Stimulated activated naive B cell treated with anti-CD40 and anti-IgM and Interleukin-4, amounts not matched to agents 10 μg/mL and 1 μg/mL and 100 μg/mL, for 72 hours (primary cell): ENCODE data around the gene DUS3L.
"Not testable (repeated sequence)": the region's sequence is repeated elsewhere in the genome, so short reads cannot be mapped to it uniquely, and the experiment has no call there.

Experiments used
- ATAC-seq, 2 donors: fragments of 150-1000 bp; cut with Tn5 transposase; replicated peaks; 2 replicates each; pipeline ENCODE4 v1.10.0; 2021; ENCODE audit warnings: moderate library complexity in 1 of 2
- DNase-seq: peaks from one replicate; pipeline ENCODE4 v3.0.0; 2021
- H3K27ac Mint-ChIP-seq: one replicate; pipeline ENCODE4 v1.8.0; 2022; ENCODE audit warnings: mild to moderate bottlenecking, mixed read lengths
- H3K27me3 Mint-ChIP-seq, 2 donors: one replicate each; pipeline ENCODE4 v1.8.0; 2022; ENCODE audit warnings: mixed read lengths in 2 of 2
- H3K36me3 Mint-ChIP-seq, 2 donors: one replicate each; pipeline ENCODE4 v1.8.0; 2022; ENCODE audit warnings: mixed read lengths in 2 of 2, mild to moderate bottlenecking in 1 of 2
- H3K4me1 Mint-ChIP-seq, 2 donors: one replicate each; pipeline ENCODE4 v1.8.0; 2022; ENCODE audit warnings: mixed read lengths in 2 of 2, mild to moderate bottlenecking in 1 of 2
- H3K4me3 Mint-ChIP-seq, 2 donors: one replicate each; pipeline ENCODE4 v1.8.0; 2022; ENCODE audit warnings: mild to moderate bottlenecking in 2 of 2, mixed read lengths in 2 of 2, moderate library complexity in 1 of 2
- H3K9me3 Mint-ChIP-seq, 2 donors: one replicate each; pipeline ENCODE4 v1.8.0; 2022; ENCODE audit warnings: mixed read lengths in 2 of 2, mild to moderate bottlenecking in 1 of 2

The DUS3L gene

GRCh38 chr19:5748920-5749319 is 42.0 kb downstream of the DUS3L start:
- H3K9me3 Mint-ChIP-seq: not testable (repeated sequence)

GRCh38 chr19:5744999-5745398 is 46.0 kb downstream of the DUS3L start:
- not testable (repeated sequence) for ATAC-seq, H3K4me1 Mint-ChIP-seq, H3K36me3 Mint-ChIP-seq, H3K9me3 Mint-ChIP-seq, H3K27ac Mint-ChIP-seq, DNase-seq, H3K4me3 Mint-ChIP-seq
- H3K27me3 Mint-ChIP-seq: peaks cover 10 to 14% of the 10 kb centered on the region in 2 donors

More at GRCh38 chr19:5748920-5749319, 42.0 kb downstream of the DUS3L start:
- H3K27ac Mint-ChIP-seq, H3K4me1 Mint-ChIP-seq, DNase-seq, H3K36me3 Mint-ChIP-seq, H3K4me3 Mint-ChIP-seq, ATAC-seq: not testable (repeated sequence)
- H3K27me3 Mint-ChIP-seq: peaks cover 2 to 13% of the 10 kb centered on the region in 2 donors

- ATAC-seq: no peak
Measured at GRCh38 chr19:5743630-5744029, 47.3 kb downstream of the DUS3L start.

GRCh38 chr19:5742051-5742450 is 48.9 kb downstream of the DUS3L start:
- Mint-ChIP-seq H3K36me3 (no peaks in the 10 kb centered on the region), H3K27me3 (peaks cover 10 to 11% of the 10 kb centered on the region in 2 donors), H3K27ac (no peak overlapping the region), H3K4me3 (no peak overlapping the region), H3K9me3 (no peaks in the 10 kb centered on the region), H3K4me1 (no peaks in the 10 kb centered on the region)
- DNase-seq: no peak
- ATAC-seq: no peak

More at GRCh38 chr19:5743630-5744029, 47.3 kb downstream of the DUS3L start:
- no peak overlapping the region for H3K4me3 Mint-ChIP-seq
- H3K27ac Mint-ChIP-seq: no peak overlapping the region
- peaks cover 10 to 14% of the 10 kb centered on the region in 2 donors for H3K27me3 Mint-ChIP-seq
- DNase-seq: no peak
- no peaks in the 10 kb centered on the region for H3K4me1 Mint-ChIP-seq
- no peaks in the 10 kb centered on the region for H3K36me3 Mint-ChIP-seq
- no peaks in the 10 kb centered on the region for H3K9me3 Mint-ChIP-seq

GRCh38 chr19:5738423-5738822 is 52.5 kb downstream of the DUS3L start:
- Mint-ChIP-seq H3K4me3 (no peak overlapping the region), H3K36me3 (no peaks in the 10 kb centered on the region)
- DNase-seq: no peak

More at GRCh38 chr19:5738423-5738822, 52.5 kb downstream of the DUS3L start:
- Mint-ChIP-seq H3K4me1 (no peaks in the 10 kb centered on the region), H3K27ac (no peak overlapping the region), H3K27me3 (peaks cover 3 to 7% of the 10 kb centered on the region in 2 donors), H3K9me3 (no peaks in the 10 kb centered on the region)
- ATAC-seq: no peak
